ENCODE data around the gene STX8.

STX8 gene

DNA sequence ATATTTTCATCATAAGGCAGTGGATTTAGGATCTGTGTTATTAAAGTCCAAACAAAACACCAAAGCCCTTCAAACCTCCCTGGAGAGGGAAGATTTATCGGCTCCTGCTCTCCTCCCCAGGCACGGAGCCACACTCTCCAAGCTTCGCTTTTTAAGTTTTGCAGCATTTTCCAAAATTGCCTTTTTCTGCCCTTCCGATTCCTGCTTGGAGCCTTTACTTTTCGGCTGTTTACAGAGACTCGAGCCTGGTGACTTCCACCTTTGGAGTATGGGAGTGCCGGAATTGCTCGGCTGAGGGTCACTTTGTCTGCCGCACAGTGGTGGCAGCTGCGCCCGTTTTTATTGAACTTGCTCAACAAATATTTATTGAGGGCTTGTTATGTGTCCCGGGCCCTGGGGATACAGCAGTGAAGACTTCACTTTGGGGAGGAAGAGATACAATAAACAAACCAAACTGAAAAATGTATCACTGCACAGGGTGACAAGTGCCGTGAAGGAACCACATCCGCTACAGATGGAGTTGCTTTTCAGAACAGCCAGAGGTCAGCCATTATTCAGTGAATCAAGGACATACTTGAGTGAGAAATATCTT lies 368.8 kb downstream of the STX8 start:
- H3K4me3 ChIP-seq (ENCODE audit: low read depth, low read length) = no peak overlapping the region
- TF ChIP-seq, protein P1, sequence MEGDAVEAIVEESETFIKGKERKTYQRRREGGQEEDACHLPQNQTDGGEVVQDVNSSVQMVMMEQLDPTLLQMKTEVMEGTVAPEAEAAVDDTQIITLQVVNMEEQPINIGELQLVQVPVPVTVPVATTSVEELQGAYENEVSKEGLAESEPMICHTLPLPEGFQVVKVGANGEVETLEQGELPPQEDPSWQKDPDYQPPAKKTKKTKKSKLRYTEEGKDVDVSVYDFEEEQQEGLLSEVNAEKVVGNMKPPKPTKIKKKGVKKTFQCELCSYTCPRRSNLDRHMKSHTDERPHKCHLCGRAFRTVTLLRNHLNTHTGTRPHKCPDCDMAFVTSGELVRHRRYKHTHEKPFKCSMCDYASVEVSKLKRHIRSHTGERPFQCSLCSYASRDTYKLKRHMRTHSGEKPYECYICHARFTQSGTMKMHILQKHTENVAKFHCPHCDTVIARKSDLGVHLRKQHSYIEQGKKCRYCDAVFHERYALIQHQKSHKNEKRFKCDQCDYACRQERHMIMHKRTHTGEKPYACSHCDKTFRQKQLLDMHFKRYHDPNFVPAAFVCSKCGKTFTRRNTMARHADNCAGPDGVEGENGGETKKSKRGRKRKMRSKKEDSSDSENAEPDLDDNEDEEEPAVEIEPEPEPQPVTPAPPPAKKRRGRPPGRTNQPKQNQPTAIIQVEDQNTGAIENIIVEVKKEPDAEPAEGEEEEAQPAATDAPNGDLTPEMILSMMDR (IDR thresholded peaks at IDR 0.05; ENCODE audit: low read depth, low read length) = no peak

- TF ChIP-seq, protein P1 (IDR thresholded peaks at IDR 0.05; ENCODE audit: low read depth, low read length) = no peak
- no peak overlapping the region for H3K4me3 ChIP-seq (ENCODE audit: low read depth, low read length)
These were observed 369.3 kb downstream of the STX8 start for GRCh38 chr17:9206410-9206703.

DNA sequence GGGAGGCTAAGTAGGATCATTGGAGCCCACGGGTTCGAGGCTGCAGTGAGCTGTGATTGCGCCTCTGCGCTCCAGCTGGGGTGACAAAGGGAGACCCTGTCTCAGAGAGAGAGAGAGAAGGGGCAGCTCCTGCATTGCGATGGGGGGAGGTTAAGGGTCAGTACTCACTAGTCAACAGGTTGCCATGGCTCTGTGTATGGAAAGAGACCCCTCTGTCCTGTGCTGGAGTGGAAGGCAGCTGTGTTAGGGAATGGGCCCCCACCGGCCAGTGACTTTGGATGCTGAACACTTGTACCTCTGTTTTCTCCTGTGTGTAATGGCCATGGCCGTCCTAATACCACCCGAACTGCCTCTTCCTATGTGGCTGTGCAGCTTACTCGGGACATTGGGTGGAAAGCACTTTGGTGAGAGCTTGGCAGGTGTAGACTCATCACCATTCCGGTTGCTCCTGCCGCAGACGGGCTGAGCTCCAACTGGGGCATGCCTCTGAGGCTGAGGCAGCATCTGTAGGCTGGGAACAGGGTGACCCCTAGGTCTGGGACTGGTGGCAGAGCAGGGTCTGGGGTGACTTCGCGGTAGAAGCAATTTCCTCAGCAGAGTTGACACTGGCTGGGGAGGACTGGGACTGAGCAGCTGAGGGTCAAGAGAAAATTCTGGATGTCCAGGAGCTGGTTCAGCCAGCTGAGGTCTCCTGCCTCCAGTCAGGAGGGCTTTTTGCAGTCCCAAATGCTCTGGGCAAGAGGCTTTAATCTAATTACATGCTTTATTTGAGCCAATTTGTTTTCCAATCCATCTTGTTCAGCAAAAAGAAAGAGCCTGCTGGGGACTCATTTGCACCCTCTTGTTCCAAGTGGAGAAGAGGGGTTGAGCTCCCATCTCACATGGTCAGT lies 369.9 kb downstream of the STX8 start:
- TF ChIP-seq, protein P1 (IDR thresholded peaks at IDR 0.05; ENCODE audit: low read depth, low read length) = no peak
- H3K4me3 ChIP-seq (ENCODE audit: low read depth, low read length) = no peak overlapping the region

- TF ChIP-seq, protein P1 (IDR thresholded peaks at IDR 0.05; ENCODE audit: low read depth, low read length) = no peak
- H3K4me3 ChIP-seq (ENCODE audit: low read depth, low read length) = no peak overlapping the region
These were observed 370.8 kb downstream of the STX8 start for GRCh38 chr17:9204637-9205329.

DNA sequence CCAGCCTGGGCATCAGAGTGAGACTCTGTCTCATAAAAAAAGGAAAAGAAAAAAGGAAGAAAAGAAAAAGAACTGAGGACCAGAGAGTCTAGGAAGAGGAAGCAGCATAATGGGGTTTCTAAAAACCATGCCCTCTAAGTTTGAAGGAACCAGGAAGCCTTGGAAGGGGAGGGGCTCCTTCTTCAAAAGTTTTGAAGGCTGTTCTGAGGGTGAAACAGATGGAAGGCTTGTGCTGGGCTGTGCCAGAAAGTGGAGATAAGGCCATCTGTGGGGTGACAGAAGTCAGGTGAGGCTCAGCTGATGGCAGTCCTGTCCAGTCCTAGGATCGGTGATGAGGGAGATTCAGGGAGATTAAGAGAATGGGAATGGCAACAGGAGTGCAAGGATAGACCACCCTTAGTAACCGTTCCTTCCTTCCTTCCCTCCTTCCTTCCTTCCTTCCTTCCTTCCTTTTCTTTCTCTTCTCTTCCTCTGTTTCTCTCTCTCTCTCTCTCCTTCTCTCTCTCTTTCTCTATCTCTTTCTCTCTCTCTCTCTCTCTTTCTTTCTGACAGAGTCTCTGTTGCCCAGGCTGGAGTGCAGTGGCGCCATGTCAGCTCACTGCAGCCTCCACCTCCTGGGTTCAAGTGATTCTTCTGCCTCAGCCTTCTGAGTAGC lies 371.7 kb downstream of the STX8 start:
- TF ChIP-seq, protein P1 (IDR thresholded peaks at IDR 0.05; ENCODE audit: low read depth, low read length) = no peak
- no peak overlapping the region for H3K4me3 ChIP-seq (ENCODE audit: low read depth, low read length)

DNA sequence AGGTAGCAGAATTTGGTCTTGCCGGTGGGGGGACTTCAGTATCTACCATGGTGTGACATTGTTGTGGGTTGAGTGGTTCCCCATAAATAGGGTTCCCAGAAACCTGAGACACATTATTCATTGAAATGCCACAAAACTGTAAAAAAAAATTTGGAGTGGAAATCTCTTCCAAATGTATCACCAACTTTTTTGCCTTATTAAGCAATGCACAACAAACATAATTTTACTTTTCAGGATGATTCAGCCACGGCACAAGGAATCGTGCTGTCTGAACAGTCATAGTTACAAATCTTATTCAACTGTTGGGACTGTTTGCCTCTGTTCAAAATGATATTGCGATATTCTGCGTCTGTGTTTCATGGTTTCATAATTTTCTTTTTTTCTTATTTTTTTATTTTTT lies 373.1 kb downstream of the STX8 start:
- no peak overlapping the region for H3K4me3 ChIP-seq (ENCODE audit: low read depth, low read length)
- TF ChIP-seq, protein P1 (IDR thresholded peaks at IDR 0.05; ENCODE audit: low read depth, low read length) = no peak
